H1 (cell line): Measurements from ENCODE around the gene GPR26. TPM values are rescaled to one million over a fixed set of nuclear protein-coding genes. Genes with fewer than 3 reads are reported as not detected.

Source experiments
- CTCF ChIA-PET: fragments of 300-600 bp; sonication (Branson Sonifier 250); formaldehyde crosslinking; loops from one replicate; lab custom pipeline; 2021; ENCODE audit not compliant: partially characterized antibody; lab: Charles Lee
- POLR2A ChIA-PET: fragments of 300-600 bp; sonication (Branson Sonifier 250); formaldehyde crosslinking; loops from one replicate; lab custom pipeline; 2021; ENCODE audit warnings: inconsistent platforms; ENCODE audit not compliant: partially characterized antibody; lab: Charles Lee
- DNase-seq, 2 experiments: peaks; one replicate each; pipeline versions ENCODE4 v3.0.0 to v3.0.0-alpha.2; 2010 to 2022; ENCODE audit warnings: low spot score in 2 of 2, low read depth in 1 of 2, mixed read lengths in 1 of 2
- FAIRE-seq: peaks from 2 replicates; lab custom pipeline; 2011; peaks lifted over from hg19 to GRCh38; lab: Jason Lieb, UNC
- H2AFZ ChIP-seq: 2 replicates; pipeline ENCODE4 v1.8.1; 2012; ENCODE audit warnings: low read length, inconsistent platforms
- H2AK5ac ChIP-seq: 2 replicates; pipeline ENCODE4 v1.6.1; 2013; ENCODE audit warnings: low read depth, low read length
- H2BK120ac ChIP-seq: replicated peaks from 2 replicates; pipeline ENCODE3; 2013; ENCODE audit warnings: low read depth, low read length, inconsistent platforms
- H2BK12ac ChIP-seq: 2 replicates; pipeline ENCODE4 v1.6.1; 2013; ENCODE audit warnings: low read depth, low read length
- H2BK15ac ChIP-seq: 2 replicates; pipeline ENCODE4 v1.6.1; 2013; ENCODE audit warnings: low read length
- H2BK20ac ChIP-seq: 2 replicates; pipeline ENCODE4 v1.6.1; 2013; ENCODE audit warnings: low read length
- H2BK5ac ChIP-seq: 2 replicates; pipeline ENCODE4 v1.6.1; 2013; ENCODE audit warnings: low read depth, low read length
- H3K14ac ChIP-seq: 2 replicates; pipeline ENCODE4 v1.6.1; 2013; ENCODE audit warnings: inconsistent platforms; ENCODE audit not compliant: insufficient read length
- H3K18ac ChIP-seq: 2 replicates; pipeline ENCODE4 v1.6.1; 2013; ENCODE audit warnings: low read length; ENCODE audit errors: extremely low read depth
- H3K23ac ChIP-seq: 2 replicates; pipeline ENCODE4 v1.6.1; 2013; ENCODE audit warnings: inconsistent platforms; ENCODE audit not compliant: insufficient read length
- H3K23me2 ChIP-seq: 2 replicates; pipeline ENCODE4 v1.6.1; 2013; ENCODE audit warnings: low read depth, low read length
- H3K27ac ChIP-seq: 2 replicates; pipeline ENCODE4 v1.6.1; 2011; ENCODE audit warnings: low read depth, low read length, inconsistent platforms
- H3K27me3 ChIP-seq, 4 experiments: replicated peaks in 1 of 4; 1 replicate in 1 of 4; 2 replicates in 3 of 4; pipeline versions ENCODE4 v1.6.1 to v1.8.1; 2011 to 2013; ENCODE audit warnings: low read length in 3 of 4, mild to moderate bottlenecking in 3 of 4, inconsistent platforms in 2 of 4, mixed read lengths in 2 of 4, moderate library complexity in 1 of 4; ENCODE audit not compliant: control insufficient read depth in 3 of 4, insufficient read depth in 3 of 4; ENCODE audit errors: extremely low read depth in 1 of 4
- H3K36me3 ChIP-seq, 4 experiments: 2 replicates each; pipeline versions ENCODE4 v1.6.1 to v1.8.1; 2011 to 2013; ENCODE audit warnings: mild to moderate bottlenecking in 4 of 4, low read length in 3 of 4, moderate library complexity in 2 of 4, control low read depth in 1 of 4, inconsistent platforms in 1 of 4; ENCODE audit not compliant: insufficient read depth in 4 of 4, control insufficient read depth in 2 of 4
- H3K4ac ChIP-seq: replicated peaks from 2 replicates; pipeline ENCODE3; 2013; ENCODE audit warnings: low read length, low read depth, mixed read lengths, inconsistent platforms; ENCODE audit not compliant: insufficient read length
- H3K4me1 ChIP-seq, 4 experiments: replicated peaks in 1 of 4; 1 replicate in 1 of 4; 2 replicates in 3 of 4; pipeline versions ENCODE4 v1.6.1 to v1.8.1; 2011 to 2013; ENCODE audit warnings: low read length in 3 of 4, inconsistent platforms in 2 of 4, mixed read lengths in 1 of 4; ENCODE audit not compliant: insufficient read depth in 4 of 4, control insufficient read depth in 3 of 4
- H3K4me2 ChIP-seq, 2 experiments: 2 replicates each; pipeline versions ENCODE4 v1.6.1 to v1.8.1; 2011 to 2013; ENCODE audit warnings: low read depth in 2 of 2, low read length in 2 of 2, control low read depth in 1 of 2, inconsistent platforms in 1 of 2, mild to moderate bottlenecking in 1 of 2; ENCODE audit not compliant: insufficient read depth in 1 of 2
- H3K4me3 ChIP-seq, 4 experiments: fragments of 200-600, 300-600 bp in 1 of 4; sonication (generic), shearing (Covaris generic), sonication (Bioruptor Twin) in 1 of 4; 2 replicates each; pipeline versions ENCODE4 v1.5.1 to v1.8.1; 2011 to 2016; ENCODE audit warnings: low read length in 4 of 4, low read depth in 3 of 4, control low read depth in 2 of 4, inconsistent platforms in 2 of 4, mild to moderate bottlenecking in 2 of 4, mixed read lengths in 1 of 4, moderate library complexity in 1 of 4; ENCODE audit not compliant: insufficient read depth in 2 of 4; ENCODE audit errors: extremely low read depth in 1 of 4
- H3K56ac ChIP-seq: replicated peaks from 2 replicates; pipeline ENCODE3; 2013; ENCODE audit warnings: low read depth, mild to moderate bottlenecking, mixed read lengths, low read length, inconsistent platforms; ENCODE audit not compliant: insufficient read length
- H3K79me1 ChIP-seq: 2 replicates; pipeline ENCODE4 v1.6.1; 2013; ENCODE audit warnings: low read depth, low read length, control low read depth
- H3K79me2 ChIP-seq, 2 experiments: 2 replicates each; pipeline versions ENCODE4 v1.6.1 to v1.8.1; 2012 to 2013; ENCODE audit warnings: low read length in 2 of 2, mild to moderate bottlenecking in 2 of 2, inconsistent platforms in 1 of 2; ENCODE audit not compliant: insufficient read depth in 2 of 2, control insufficient read depth in 1 of 2
- H3K9ac ChIP-seq, 4 experiments: replicated peaks in 1 of 4; 1 replicate in 1 of 4; 2 replicates in 3 of 4; pipeline versions ENCODE4 v1.6.1 to v1.8.1; 2011 to 2013; ENCODE audit warnings: low read depth in 3 of 4, low read length in 3 of 4, control low read depth in 2 of 4, mild to moderate bottlenecking in 2 of 4, moderate library complexity in 2 of 4, inconsistent platforms in 1 of 4; ENCODE audit errors: extremely low read depth in 1 of 4
- H3K9me3 ChIP-seq, 2 experiments: 2 replicates each; pipeline versions ENCODE4 v1.6.1 to v1.8.1; 2012 to 2013; ENCODE audit warnings: mild to moderate bottlenecking in 2 of 2, moderate library complexity in 2 of 2, control low read depth in 1 of 2, inconsistent platforms in 1 of 2, low read depth in 1 of 2, low read length in 1 of 2, mixed read lengths in 1 of 2; ENCODE audit not compliant: insufficient read depth in 2 of 2
- H4K20me1 ChIP-seq, 2 experiments: replicated peaks in 1 of 2; 2 replicates each; pipeline versions ENCODE3 to v1.8.1; 2011 to 2013; ENCODE audit warnings: inconsistent platforms in 2 of 2, low read length in 2 of 2, mild to moderate bottlenecking in 1 of 2; ENCODE audit not compliant: insufficient read depth in 2 of 2, control insufficient read depth in 1 of 2
- H4K5ac ChIP-seq: 2 replicates; pipeline ENCODE4 v1.6.1; 2013; ENCODE audit warnings: low read length, low read depth, mixed read lengths, inconsistent platforms; ENCODE audit not compliant: insufficient read length
- H4K8ac ChIP-seq: 2 replicates; pipeline ENCODE4 v1.8.0; 2013; ENCODE audit warnings: mild to moderate bottlenecking, moderate library complexity, low read length, inconsistent platforms; ENCODE audit not compliant: insufficient read depth; ENCODE audit errors: extremely low read depth
- H4K91ac ChIP-seq: replicated peaks from 2 replicates; pipeline ENCODE3; 2013; ENCODE audit warnings: low read length, mixed read lengths, inconsistent platforms; ENCODE audit not compliant: insufficient read length
- EP300 ChIP-seq, 2 experiments: IDR thresholded peaks; 1 replicate in 1 of 2; 2 replicates in 1 of 2; pipeline ENCODE4 v1.6.1; 2011 to 2012; ENCODE audit warnings: low read depth in 2 of 2, low read length in 2 of 2, mild to moderate bottlenecking in 2 of 2, borderline replicate concordance in 1 of 2, inconsistent platforms in 1 of 2, moderate library complexity in 1 of 2
- WGBS, 2 experiments: shearing (Covaris generic) in 1 of 2; methylation state at CpG; one replicate each; pipeline versions ENCODE4 v1.1.6 to v1.1.7; 2013 to 2015; ENCODE audit warnings: low lambda C conversion rate in 2 of 2, mixed read lengths in 2 of 2, inconsistent platforms in 1 of 2, low coverage in 1 of 2, missing lambda C conversion rate in 1 of 2; ENCODE audit not compliant: insufficient replicate concordance in 2 of 2, insufficient coverage in 1 of 2, insufficient read length in 1 of 2; ENCODE audit errors: extremely low coverage in 1 of 2, missing lambda C conversion rate in 1 of 2; 5-methylcytosine and 5-hydroxymethylcytosine counted together
- polyA plus RNA-seq, 7 experiments: library from polyadenylated mRNA; depleted of rRNA in 3 of 7; stranded (reverse) in 5 of 7; unstranded in 2 of 7; fragments of >200 nt in 5 of 7; fragments of 200-250 nt in 2 of 7; gene quantifications; 1 replicate in 5 of 7; 2 replicates in 1 of 7; 4 replicates in 1 of 7; pipeline versions ENCODE4 v1.2.1 to v1.2.3, GENCODE V29; 2011 to 2013; ENCODE audit warnings: missing spikeins in 2 of 7, mixed read lengths in 2 of 7
- total RNA-seq: library from RNA; stranded (reverse); fragmentation: NEBNext Ultra II Directional; extraction: Animal tissue kit (Norgen Biotek cat#: 25700); gene quantifications from 2 replicates; pipeline ENCODE4 v1.2.1, GENCODE V29; 2021

Gene GPR26
- total and polyA plus RNA-seq, 2 of the 8 experiments (the other 6 are each of a cell fraction or from before 2014, with no cell fraction given): 0.09 to 0.21 TPM

DNA sequence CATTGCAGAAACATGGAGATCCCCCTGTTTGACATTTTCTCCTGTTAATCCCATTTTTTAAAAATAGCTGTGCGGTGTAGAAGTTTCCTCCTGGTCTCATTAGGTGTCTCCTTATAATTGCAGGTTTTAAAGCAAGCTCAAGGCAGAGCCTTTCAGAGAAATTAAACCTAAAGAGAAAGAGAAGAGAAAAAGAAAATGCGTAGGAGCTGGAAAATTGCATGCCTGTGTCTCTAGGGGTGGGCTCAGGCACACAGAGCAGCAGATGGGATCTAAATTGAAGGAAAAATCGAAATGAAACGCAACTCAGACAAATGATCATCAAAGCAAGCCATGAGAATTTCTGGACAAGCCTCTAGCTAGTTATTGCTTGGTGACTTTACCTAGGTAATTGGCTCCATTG, 40.1 kb downstream of the GPR26 start:
- no peak overlapping the region for H3K4ac ChIP-seq
- no peak overlapping the region for H3K9ac ChIP-seq
- H3K27me3 ChIP-seq: no peaks in the 10 kb centered on the region; a peak in 1 of 7 replicates
- CTCF ChIA-PET: interaction anchor here (0.6 to 5.1 kb wide), 5 partner anchors 12 to 259 kb away, joined by 3 to 30 read pairs (median 3); no protein-coding TSS in a partner anchor
- no peaks in the 10 kb centered on the region; a peak in 1 of 7 replicates for H3K4me1 ChIP-seq
- POLR2A ChIA-PET: interaction anchor here (0.7 kb wide), 1 partner anchor 34 kb away, joined by 3 read pairs; no protein-coding TSS in a partner anchor
- H3K4me2 ChIP-seq: no peak overlapping the region
- H3K36me3 ChIP-seq: no peaks in the 10 kb centered on the region
- no peak for DNase-seq
- no peak overlapping the region for H2BK20ac ChIP-seq
- no peak overlapping the region for H2AK5ac ChIP-seq
- H4K5ac ChIP-seq: no peak overlapping the region
- H2AFZ ChIP-seq: no peak overlapping the region
- H3K23ac ChIP-seq: no peak overlapping the region
- no peak overlapping the region for H4K91ac ChIP-seq
- no peak overlapping the region for H4K8ac ChIP-seq
- no peak for FAIRE-seq
- H3K9me3 ChIP-seq: no peaks in the 10 kb centered on the region
- H4K20me1 ChIP-seq: no peaks in the 10 kb centered on the region
- H3K79me1 ChIP-seq: no peaks in the 10 kb centered on the region
- H3K18ac ChIP-seq: no peak overlapping the region
- H2BK120ac ChIP-seq: no peak overlapping the region
- no peak overlapping the region for H2BK15ac ChIP-seq
- H3K4me3 ChIP-seq: no peak overlapping the region
- TF ChIP-seq EP300 (IDR thresholded peaks at IDR 0.05; ENCODE audit: borderline replicate concordance in 1 of 2, low read depth in 2 of 2, low read length in 2 of 2): no peak
- no peaks in the 10 kb centered on the region for H3K23me2 ChIP-seq
- H3K79me2 ChIP-seq: no peaks in the 10 kb centered on the region
- no peak overlapping the region for H2BK5ac ChIP-seq
- H3K14ac ChIP-seq: no peak overlapping the region
- no peak overlapping the region for H3K56ac ChIP-seq
- H2BK12ac ChIP-seq: no peak overlapping the region
- no peak overlapping the region for H3K27ac ChIP-seq
- WGBS, 2 experiments: 75% methylated on average over 4 of the region's 4 CpGs; no CpG with 5 or more reads in 1 of the 2 experiments
